ENCODE data around the gene CNGB1. TPM values are rescaled to one million over a fixed set of nuclear protein-coding genes. Genes with fewer than 3 reads are reported as not detected.

CNGB1 gene
- polyA plus RNA-seq, 1 donor (not counting 4 experiments of a cell fraction or from before 2014, with no cell fraction given): 0.08 TPM

DNA sequence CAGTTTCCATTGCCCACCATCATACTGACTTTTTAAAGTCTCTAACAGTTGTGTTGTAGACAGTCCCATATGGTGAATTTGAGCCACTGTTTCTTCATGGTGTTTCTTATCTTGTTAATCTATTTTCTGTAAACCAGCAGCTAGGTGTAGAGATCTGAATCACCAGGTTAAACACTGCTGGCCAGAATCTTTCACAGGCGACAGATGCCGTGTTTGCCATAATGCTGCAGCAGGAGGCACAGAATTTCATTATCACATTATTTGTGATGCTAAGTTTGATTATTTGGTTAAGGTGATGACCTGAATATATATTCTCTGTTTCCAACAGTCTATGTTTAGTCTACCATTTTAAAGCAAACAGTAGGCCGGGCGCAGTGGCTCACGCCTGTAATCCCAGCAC is 11.5 kb upstream of the CNGB1 start:
- Histone ChIP-seq H3K4me2 (ENCODE audit: control insufficient read depth, extremely low read depth, insufficient read depth, low read depth, low read length) (no peak overlapping the region), H3K9me3 (ENCODE audit: control insufficient read depth, low read depth, low read length) (no peaks in the 10 kb centered on the region), H3K9me1 (ENCODE audit: control insufficient read depth, extremely low read depth, insufficient read depth, low read length) (no peaks in the 10 kb centered on the region), H4K20me1 (ENCODE audit: control insufficient read depth, extremely low read depth, insufficient read depth, low read length) (no peaks in the 10 kb centered on the region), H3K36me3 (ENCODE audit: control insufficient read depth in 2 of 2, extremely low read depth in 1 of 2, insufficient read depth in 2 of 2, low read length in 2 of 2) (no peaks in the 10 kb centered on the region), H3K79me2 (ENCODE audit: control insufficient read depth, insufficient read depth, low read length) (no peaks in the 10 kb centered on the region), H3K4me1 (ENCODE audit: control insufficient read depth, extremely low read depth, insufficient read depth, low read length) (peaks cover 8% of the 10 kb centered on the region), H2AFZ (ENCODE audit: control insufficient read depth, low read length) (no peak overlapping the region), H3K27ac (ENCODE audit: control insufficient read depth, insufficient read depth, low read length) (no peak overlapping the region), H3K4me3 (ENCODE audit: control insufficient read depth in 2 of 3, extremely low read depth in 1 of 3, insufficient read depth in 2 of 3, low read depth in 1 of 3, low read length in 3 of 3) (no peak overlapping the region), H3K9ac (ENCODE audit: control insufficient read depth, extremely low read depth, insufficient read depth, low read length) (no peak overlapping the region), H3K27me3 (ENCODE audit: control insufficient read depth, extremely low read depth, insufficient read depth, low read length) (peaks cover 6% of the 10 kb centered on the region)
- FAIRE-seq (no peak), DNase-seq (ENCODE audit: low read depth, low spot score) (no peak)
- dilution Hi-C loops (cut with MboI; ENCODE audit: extremely low pct_ligation_motif_present, low sequenced_read_pairs): no loop called here
- TF ChIP-seq EZH2 (IDR thresholded peaks at IDR 0.05; ENCODE audit: low read length): no peak
- TF ChIP-seq, protein P1, sequence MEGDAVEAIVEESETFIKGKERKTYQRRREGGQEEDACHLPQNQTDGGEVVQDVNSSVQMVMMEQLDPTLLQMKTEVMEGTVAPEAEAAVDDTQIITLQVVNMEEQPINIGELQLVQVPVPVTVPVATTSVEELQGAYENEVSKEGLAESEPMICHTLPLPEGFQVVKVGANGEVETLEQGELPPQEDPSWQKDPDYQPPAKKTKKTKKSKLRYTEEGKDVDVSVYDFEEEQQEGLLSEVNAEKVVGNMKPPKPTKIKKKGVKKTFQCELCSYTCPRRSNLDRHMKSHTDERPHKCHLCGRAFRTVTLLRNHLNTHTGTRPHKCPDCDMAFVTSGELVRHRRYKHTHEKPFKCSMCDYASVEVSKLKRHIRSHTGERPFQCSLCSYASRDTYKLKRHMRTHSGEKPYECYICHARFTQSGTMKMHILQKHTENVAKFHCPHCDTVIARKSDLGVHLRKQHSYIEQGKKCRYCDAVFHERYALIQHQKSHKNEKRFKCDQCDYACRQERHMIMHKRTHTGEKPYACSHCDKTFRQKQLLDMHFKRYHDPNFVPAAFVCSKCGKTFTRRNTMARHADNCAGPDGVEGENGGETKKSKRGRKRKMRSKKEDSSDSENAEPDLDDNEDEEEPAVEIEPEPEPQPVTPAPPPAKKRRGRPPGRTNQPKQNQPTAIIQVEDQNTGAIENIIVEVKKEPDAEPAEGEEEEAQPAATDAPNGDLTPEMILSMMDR (optimal IDR thresholded peaks at IDR 0.05 in 1 of 3, IDR thresholded peaks at IDR 0.05 in 1 of 3, conservative IDR thresholded peaks at IDR 0.05 in 1 of 3; ENCODE audit: extremely low read depth in 1 of 3, insufficient read depth in 2 of 3, low read length in 3 of 3): no peak

DNA sequence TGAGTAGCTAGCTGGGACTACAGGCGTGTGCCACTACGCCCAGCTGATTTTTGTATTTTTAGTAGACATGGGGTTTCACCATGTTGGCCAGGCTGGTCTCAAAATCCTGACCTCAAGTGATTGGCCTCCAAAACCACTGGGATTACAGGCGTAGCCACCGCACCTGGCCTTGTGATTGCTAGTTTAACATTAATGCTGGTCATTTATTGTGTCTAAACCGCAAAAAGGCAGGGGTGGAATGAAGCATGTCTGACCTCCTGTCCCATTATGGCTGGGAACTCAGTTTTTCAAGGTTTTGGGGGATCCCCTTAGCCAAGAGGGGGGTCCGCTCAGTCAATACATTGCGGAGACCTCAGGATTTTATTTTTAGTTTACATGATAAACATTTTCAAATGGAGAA is 10.7 kb upstream of the CNGB1 start:
- Histone ChIP-seq H2AFZ (ENCODE audit: control insufficient read depth, low read length) (no peak overlapping the region), H3K4me2 (ENCODE audit: control insufficient read depth, extremely low read depth, insufficient read depth, low read depth, low read length) (no peak overlapping the region), H3K9ac (ENCODE audit: control insufficient read depth, extremely low read depth, insufficient read depth, low read length) (no peak overlapping the region), H3K27me3 (ENCODE audit: control insufficient read depth, extremely low read depth, insufficient read depth, low read length) (peaks cover 6% of the 10 kb centered on the region), H3K27ac (ENCODE audit: control insufficient read depth, insufficient read depth, low read length) (no peak overlapping the region), H3K36me3 (ENCODE audit: control insufficient read depth in 2 of 2, extremely low read depth in 1 of 2, insufficient read depth in 2 of 2, low read length in 2 of 2) (no peaks in the 10 kb centered on the region), H3K79me2 (ENCODE audit: control insufficient read depth, insufficient read depth, low read length) (no peaks in the 10 kb centered on the region), H4K20me1 (ENCODE audit: control insufficient read depth, extremely low read depth, insufficient read depth, low read length) (no peaks in the 10 kb centered on the region), H3K4me3 (ENCODE audit: control insufficient read depth in 2 of 3, extremely low read depth in 1 of 3, insufficient read depth in 2 of 3, low read depth in 1 of 3, low read length in 3 of 3) (no peak overlapping the region), H3K4me1 (ENCODE audit: control insufficient read depth, extremely low read depth, insufficient read depth, low read length) (peaks cover 9% of the 10 kb centered on the region), H3K9me1 (ENCODE audit: control insufficient read depth, extremely low read depth, insufficient read depth, low read length) (no peaks in the 10 kb centered on the region), H3K9me3 (ENCODE audit: control insufficient read depth, low read depth, low read length) (no peaks in the 10 kb centered on the region)
- TF ChIP-seq EZH2 (IDR thresholded peaks at IDR 0.05; ENCODE audit: low read length): no peak
- TF ChIP-seq, protein P1 (optimal IDR thresholded peaks at IDR 0.05 in 1 of 3, IDR thresholded peaks at IDR 0.05 in 1 of 3, conservative IDR thresholded peaks at IDR 0.05 in 1 of 3; ENCODE audit: extremely low read depth in 1 of 3, insufficient read depth in 2 of 3, low read length in 3 of 3): no peak
- dilution Hi-C loops (cut with MboI; ENCODE audit: extremely low pct_ligation_motif_present, low sequenced_read_pairs): no loop called here
- DNase-seq (ENCODE audit: low read depth, low spot score) (no peak), FAIRE-seq (no peak)

All from keratinocyte (primary cell).